ENCODE measurements around the gene DTWD2.

DNA sequence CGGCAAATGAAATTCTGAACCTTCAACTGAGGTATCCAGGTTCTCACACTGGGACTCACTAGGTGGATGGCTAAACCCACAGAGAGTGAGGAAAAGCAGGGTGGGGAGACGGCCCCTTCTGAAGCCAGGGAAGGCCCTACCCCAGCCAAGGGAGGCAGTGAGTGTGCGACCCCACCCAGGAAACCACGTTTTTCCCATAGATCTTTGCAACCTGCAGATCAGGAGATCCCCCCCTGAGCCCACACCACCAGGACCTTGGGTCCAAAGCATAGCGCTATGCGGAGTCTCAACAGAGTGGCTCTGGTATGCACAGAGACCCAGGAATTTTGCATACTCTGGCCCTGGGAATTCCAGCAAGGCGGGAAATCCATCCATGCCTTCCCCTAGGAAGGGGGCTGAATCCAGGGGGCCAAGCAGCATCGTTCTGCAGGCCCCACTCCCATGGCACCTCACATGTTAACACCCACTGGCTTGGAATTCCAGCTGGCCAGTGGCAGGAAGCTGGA, 19.9 kb downstream of the DTWD2 start:
- TF ChIP-seq, protein P1, sequence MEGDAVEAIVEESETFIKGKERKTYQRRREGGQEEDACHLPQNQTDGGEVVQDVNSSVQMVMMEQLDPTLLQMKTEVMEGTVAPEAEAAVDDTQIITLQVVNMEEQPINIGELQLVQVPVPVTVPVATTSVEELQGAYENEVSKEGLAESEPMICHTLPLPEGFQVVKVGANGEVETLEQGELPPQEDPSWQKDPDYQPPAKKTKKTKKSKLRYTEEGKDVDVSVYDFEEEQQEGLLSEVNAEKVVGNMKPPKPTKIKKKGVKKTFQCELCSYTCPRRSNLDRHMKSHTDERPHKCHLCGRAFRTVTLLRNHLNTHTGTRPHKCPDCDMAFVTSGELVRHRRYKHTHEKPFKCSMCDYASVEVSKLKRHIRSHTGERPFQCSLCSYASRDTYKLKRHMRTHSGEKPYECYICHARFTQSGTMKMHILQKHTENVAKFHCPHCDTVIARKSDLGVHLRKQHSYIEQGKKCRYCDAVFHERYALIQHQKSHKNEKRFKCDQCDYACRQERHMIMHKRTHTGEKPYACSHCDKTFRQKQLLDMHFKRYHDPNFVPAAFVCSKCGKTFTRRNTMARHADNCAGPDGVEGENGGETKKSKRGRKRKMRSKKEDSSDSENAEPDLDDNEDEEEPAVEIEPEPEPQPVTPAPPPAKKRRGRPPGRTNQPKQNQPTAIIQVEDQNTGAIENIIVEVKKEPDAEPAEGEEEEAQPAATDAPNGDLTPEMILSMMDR (IDR thresholded peaks at IDR 0.05) = no peak
- TF ChIP-seq POLR2A (IDR thresholded peaks at IDR 0.05) = no peak

Data from adrenal gland (tissue), 5 donors.